Lung (tissue), 12 donors: ENCODE data around the gene NTM. TPM values are rescaled to one million over a fixed set of nuclear protein-coding genes. Genes with fewer than 3 reads are reported as not detected.

Experiments
- ATAC-seq: fragments of 200-7000 bp; cut with Tn5 transposase; one replicate; pipeline ENCODE4 v1.9.1; 2020; ENCODE audit warnings: moderate number of reproducible peaks; ENCODE audit not compliant: insufficient read depth, low FRiP score
- DNase-seq, 3 donors: peaks; one replicate each; pipeline ENCODE4 v3.0.0-alpha.2; 2013 to 2017
- H3K27ac ChIP-seq, 2 donors: one replicate each; pipeline ENCODE4 v1.5.1; 2013; ENCODE audit warnings: mild to moderate bottlenecking in 2 of 2, moderate library complexity in 2 of 2, control low read depth in 1 of 2, inconsistent platforms in 1 of 2, low read depth in 1 of 2, low read length in 1 of 2
- H3K27me3 ChIP-seq, 3 donors: one replicate each; pipeline ENCODE4 v1.5.1; 2013; ENCODE audit warnings: low read length in 2 of 3; ENCODE audit not compliant: control insufficient read depth in 3 of 3, insufficient read depth in 3 of 3
- H3K36me3 ChIP-seq, 4 donors: one replicate each; pipeline ENCODE4 v1.5.1; 2013; ENCODE audit warnings: low read length in 4 of 4, mild to moderate bottlenecking in 1 of 4, moderate library complexity in 1 of 4; ENCODE audit not compliant: control insufficient read depth in 4 of 4, insufficient read depth in 4 of 4
- H3K4me1 ChIP-seq, 5 donors: one replicate each; pipeline ENCODE4 v1.5.1; 2013; ENCODE audit warnings: low read length in 5 of 5, mild to moderate bottlenecking in 2 of 5, moderate library complexity in 1 of 5; ENCODE audit not compliant: control insufficient read depth in 5 of 5, insufficient read depth in 5 of 5
- H3K4me3 ChIP-seq: one replicate; pipeline ENCODE4 v1.5.1; 2013; ENCODE audit warnings: mild to moderate bottlenecking, control low read depth, moderate library complexity
- H3K9ac ChIP-seq, 2 donors: one replicate each; pipeline ENCODE4 v1.5.1; 2013; ENCODE audit warnings: low read length in 2 of 2, control low read depth in 1 of 2; ENCODE audit not compliant: insufficient read depth in 1 of 2
- H3K9me3 ChIP-seq, 4 donors: one replicate each; pipeline ENCODE4 v1.5.1; 2013; ENCODE audit warnings: low read length in 3 of 4, mild to moderate bottlenecking in 1 of 4, moderate library complexity in 1 of 4; ENCODE audit not compliant: control insufficient read depth in 4 of 4, insufficient read depth in 3 of 4
- CTCF ChIP-seq: IDR thresholded peaks from 2 replicates; pipeline ENCODE4 v1.5.1; 2012; ENCODE audit warnings: mild to moderate bottlenecking; ENCODE audit errors: control extremely low read depth, extremely low read depth
- WGBS, 2 donors: extraction: QIAGEN DNeasy Blood & Tissue Kit; methylation state at CpG; one replicate each; pipeline ENCODE4 v1.1.7; 2013; 5-methylcytosine and 5-hydroxymethylcytosine counted together
- polyA plus RNA-seq, 2 donors: library from polyadenylated mRNA; stranded (reverse); fragments of 200-250 nt; gene quantifications; one replicate each; pipeline ENCODE4 v1.2.1, GENCODE V29; 2013
- total RNA-seq, 2 donors: library from RNA; depleted of rRNA in 1 of 2; stranded (reverse); fragments of >200 nt in 1 of 2; gene quantifications; one replicate each; pipeline ENCODE4 v1.2.1, GENCODE V29; 2014 to 2021
- donor health status: control.
- donor health status: control.
- donor health status: Bipolar disorder and iron deficiency.
- donor health status: healthy.
- donor health status: DM: yes; HTN: yes; CAD: no.

NTM gene
- total and polyA plus RNA-seq, 4 donors: 0.39 to 30.9 (median 7.2) TPM

DNA sequence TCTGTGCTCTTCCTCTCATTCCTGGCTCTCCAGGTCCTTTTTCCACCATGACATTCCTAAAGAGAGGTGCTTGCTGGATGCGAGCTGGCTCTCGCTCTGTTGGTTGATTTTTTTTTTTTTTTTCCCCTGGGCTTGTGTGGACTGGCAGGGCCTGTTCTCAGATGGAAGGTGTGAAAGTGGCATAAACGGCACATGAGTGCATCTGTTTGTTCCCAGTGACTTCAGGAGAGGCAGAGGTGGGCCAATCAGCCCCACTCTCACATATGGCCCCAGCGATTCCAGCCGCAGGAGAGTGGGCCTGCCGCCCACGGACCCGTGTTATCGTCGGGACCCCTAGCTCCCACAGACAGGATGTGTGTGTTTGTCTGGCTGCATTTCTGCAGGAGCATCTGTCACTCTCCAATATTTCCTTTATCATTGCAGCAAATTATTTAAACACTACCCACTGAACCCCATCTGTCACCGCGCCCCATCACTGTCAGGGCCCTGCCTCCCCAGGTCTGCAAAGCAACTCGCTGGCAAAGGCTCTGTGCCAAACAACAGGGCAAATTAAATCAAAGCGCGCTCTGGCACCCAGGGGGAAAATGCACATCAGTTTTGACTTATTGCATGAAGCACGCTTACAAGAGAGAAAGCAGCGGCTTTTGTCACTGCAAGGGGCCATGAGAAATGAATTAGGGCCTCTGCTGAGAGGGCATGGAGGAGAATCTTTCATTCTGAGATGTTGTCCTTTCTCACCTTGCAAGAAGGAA lies 886.3 kb downstream of the NTM start:
- no peak overlapping the region for H3K9ac ChIP-seq
- no peaks in the 10 kb centered on the region for H3K27me3 ChIP-seq
- H3K27ac ChIP-seq: no peak overlapping the region
- WGBS, 2 donors: 82 to 92% methylated on average over 17 of the region's 17 CpGs
- no peak overlapping the region for H3K4me3 ChIP-seq
- peaks cover 0 to 4% (median 0%) of the 10 kb centered on the region in 4 donors for H3K9me3 ChIP-seq
- H3K4me1 ChIP-seq: no peaks in the 10 kb centered on the region
- no peak for TF ChIP-seq CTCF
- no peaks in the 10 kb centered on the region for H3K36me3 ChIP-seq
- no peak for DNase-seq
- no peak for ATAC-seq

DNA sequence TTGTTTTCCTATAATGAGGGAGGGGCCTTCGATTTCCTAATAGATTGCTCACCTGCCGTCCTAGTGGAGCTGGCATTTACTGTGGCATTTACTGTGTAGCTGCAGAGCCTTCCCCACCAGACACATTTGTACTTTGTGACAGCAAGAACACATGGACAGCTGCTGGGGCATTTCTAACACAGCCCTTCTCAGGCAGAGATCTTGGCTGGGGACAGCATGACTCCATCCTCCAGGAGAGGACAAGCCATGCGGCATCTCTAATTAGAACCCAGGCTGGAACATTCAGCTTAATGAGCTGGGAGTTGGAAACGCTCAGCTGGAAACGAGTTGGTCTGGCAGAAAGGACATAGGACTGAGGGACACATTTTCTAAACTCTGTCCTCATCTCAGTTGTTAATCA lies 887.5 kb downstream of the NTM start:
- DNase-seq (no peak), ATAC-seq (no peak)
- TF ChIP-seq CTCF: no peak
- Histone ChIP-seq H3K9me3 (peaks cover 0 to 4% (median 0%) of the 10 kb centered on the region in 4 donors), H3K27ac (no peak overlapping the region), H3K4me1 (no peaks in the 10 kb centered on the region), H3K27me3 (no peaks in the 10 kb centered on the region), H3K4me3 (no peak overlapping the region), H3K36me3 (no peaks in the 10 kb centered on the region), H3K9ac (no peak overlapping the region)
- WGBS, 2 donors: 80 to 84% methylated on average over 5 of the region's 5 CpGs

DNA sequence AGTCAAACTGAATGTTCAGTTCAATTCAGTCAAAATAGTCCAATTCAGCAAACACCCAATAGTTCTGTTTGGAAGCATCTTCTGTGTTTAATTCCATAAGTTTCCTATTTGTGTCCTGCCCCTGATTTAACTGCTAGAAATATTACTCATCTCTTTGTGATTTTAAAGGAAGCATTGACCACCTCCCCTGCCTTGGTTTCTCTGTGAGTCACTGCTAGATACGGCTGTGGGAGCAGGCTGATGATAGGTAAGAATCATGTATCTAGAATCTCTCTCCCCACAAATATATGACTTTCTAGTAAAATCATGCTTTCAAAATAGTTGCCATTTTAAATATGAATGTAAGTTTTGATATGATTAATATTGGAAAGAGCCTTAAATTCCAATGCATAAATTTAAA lies 888.5 kb downstream of the NTM start:
- Histone ChIP-seq H3K9ac (no peak overlapping the region), H3K4me3 (no peak overlapping the region), H3K36me3 (no peaks in the 10 kb centered on the region), H3K27ac (no peak overlapping the region), H3K27me3 (no peaks in the 10 kb centered on the region), H3K4me1 (no peaks in the 10 kb centered on the region), H3K9me3 (peaks cover 0 to 1% (median 0%) of the 10 kb centered on the region in 4 donors)
- no peak for DNase-seq
- no peak for TF ChIP-seq CTCF
- no peak for ATAC-seq
- 83 to 98% methylated on average over 1 of the region's 1 CpG for WGBS, 2 donors

GRCh38 chr11:132260636-132261035 lies 890.2 kb downstream of the NTM start:
- TF ChIP-seq CTCF: no peak
- no peak for ATAC-seq
- no peak overlapping the region for H3K4me3 ChIP-seq
- H3K27me3 ChIP-seq: no peaks in the 10 kb centered on the region
- DNase-seq: no peak
- H3K4me1 ChIP-seq: no peaks in the 10 kb centered on the region
- no peak overlapping the region for H3K27ac ChIP-seq
- no peaks in the 10 kb centered on the region for H3K36me3 ChIP-seq
- WGBS, 2 donors: 89 to 91% methylated on average over 7 of the region's 7 CpGs
- H3K9ac ChIP-seq: no peak overlapping the region
- no peaks in the 10 kb centered on the region for H3K9me3 ChIP-seq
